ENCODE results near the gene PEF1. TPM values are rescaled to one million over a fixed set of nuclear protein-coding genes. Genes with fewer than 3 reads are reported as not detected.

The PEF1 gene
- total RNA-seq, 1 donor from 2014 or later: 83.4 TPM

DNA sequence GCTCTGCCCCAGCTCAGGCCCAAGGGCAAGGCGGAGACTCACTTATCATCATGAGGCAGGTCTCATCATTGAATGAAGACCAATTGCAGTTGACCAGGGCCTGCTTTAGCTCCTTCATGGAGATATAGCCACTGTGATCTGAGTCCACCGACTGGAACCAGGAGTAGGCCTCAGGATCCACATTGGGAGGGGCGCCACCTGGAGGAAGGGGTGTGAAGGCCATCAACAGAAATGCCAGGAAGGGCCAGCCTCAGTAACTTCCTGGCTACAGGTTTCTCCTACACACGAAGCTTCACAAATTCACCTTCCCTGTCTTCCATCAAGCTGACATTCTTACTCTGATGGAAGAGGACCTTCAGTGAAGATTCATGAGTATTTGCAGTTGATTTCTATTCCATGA lies 11.6 kb downstream of the PEF1 start:
- DNase-seq (ENCODE audit: extremely low read depth, low read depth, low spot score): no peak

DNA sequence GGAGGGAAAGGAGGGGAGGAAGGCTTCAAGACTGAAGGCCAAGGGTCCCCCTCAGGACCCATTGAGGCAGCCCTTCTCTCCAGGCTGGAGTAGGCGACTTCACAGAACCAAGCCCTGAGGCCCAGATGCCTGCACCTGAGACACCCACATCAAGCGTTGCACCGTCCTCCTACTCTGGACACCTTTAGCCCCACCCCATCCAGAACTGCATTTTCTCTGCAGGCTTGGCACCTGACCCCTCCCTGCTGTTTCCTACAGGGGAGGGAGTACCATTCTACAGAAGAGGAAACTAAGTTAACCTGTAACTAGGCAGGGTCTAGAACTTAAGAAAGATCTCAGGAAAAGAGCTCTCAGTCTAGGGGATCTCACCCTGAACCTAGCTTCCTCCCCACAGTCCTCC lies 12.0 kb downstream of the PEF1 start:
- DNase-seq (ENCODE audit: extremely low read depth, low read depth, low spot score): no peak

DNA sequence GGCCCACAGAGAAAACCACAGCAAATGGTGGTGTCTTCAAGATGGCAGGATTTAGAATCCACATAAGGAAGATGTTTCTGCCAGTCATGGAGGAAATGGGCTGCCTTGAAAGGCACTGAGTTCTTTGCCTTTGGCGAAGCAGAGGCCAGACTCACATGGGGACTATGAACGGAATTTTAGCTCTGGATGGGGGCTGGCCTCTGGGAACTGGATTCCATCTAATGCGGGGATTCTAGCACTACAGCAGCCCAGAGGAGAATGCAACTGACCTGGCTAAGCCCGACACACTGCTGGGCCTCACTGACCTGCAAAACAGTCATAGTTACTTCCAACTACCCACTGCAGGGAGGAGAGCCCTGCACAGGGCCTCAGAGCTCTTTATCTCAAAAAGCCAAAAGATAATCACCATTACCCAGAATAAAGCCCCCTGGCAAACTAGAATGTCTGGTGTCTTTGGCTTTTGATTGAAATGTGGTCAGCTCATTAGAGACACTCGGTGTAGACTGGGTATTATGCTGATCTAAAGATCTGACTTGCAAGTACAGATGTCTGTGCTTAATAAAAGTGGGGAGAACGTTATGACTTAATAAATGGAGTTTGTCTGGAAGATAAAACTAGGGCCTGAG lies 15.6 kb downstream of the PEF1 start:
- no peak for DNase-seq (ENCODE audit: extremely low read depth, low read depth, low spot score)

DNA sequence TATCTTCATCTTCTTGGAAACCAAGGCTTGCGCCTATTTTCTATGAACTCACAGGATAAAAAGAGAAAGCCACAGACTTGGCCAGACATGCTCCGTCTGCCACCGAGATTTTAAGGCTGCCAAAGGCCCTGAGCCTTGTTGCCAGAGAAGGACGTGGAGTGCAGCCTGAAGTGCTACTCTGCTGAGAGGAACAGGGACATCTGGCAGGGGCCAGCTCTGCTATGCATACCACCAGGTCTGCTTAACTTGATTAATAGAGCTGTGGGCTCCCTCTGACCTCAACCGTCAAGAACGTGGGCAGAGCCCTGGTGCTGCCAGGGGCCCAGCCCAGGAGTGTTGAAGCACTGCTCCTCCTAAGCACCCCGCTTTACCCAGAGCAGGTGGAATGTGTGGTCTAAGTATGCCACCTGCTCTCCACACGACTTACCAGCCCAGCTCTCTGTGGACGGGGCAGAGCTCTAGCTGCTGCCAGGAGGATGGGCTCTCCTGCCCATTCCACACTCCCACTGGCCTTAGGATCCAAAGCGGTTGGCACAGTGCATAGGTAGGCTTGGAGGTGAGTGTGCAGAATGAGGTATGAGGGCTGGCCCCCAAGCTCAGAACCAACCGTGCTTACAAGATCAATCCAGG lies 16.6 kb downstream of the PEF1 start:
- no peak for DNase-seq (ENCODE audit: extremely low read depth, low read depth, low spot score)

DNA sequence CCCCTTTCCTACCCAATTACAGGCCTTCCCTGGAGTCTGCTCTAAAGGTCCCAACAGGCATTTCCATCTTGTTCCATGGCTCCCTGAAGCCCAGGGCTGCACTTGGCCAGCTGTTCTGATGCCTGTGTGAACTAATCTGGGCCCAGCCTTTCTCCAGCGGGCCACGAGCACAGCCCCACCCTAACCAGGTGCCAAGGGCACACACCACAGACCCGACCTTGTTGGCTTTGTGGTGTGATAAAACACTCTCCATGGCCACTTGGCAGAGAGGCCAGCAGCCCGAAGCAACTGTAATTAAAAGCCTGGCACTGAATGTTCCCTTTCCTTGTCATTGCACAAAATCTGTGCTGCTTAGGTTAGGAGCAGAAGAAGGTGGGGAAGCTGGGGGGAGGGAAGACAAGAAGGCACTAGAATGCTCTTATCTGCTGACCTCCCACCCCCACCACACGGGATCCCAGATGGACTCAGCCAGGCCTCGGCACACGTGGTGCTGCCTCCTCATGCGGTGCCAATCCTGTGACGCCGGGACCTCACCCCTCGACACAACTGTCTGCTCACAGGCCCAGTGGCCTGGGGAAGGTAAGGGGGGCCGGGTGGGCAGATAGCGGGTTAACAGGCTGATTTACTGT lies 17.3 kb downstream of the PEF1 start:
- DNase-seq (ENCODE audit: extremely low read depth, low read depth, low spot score): no peak

DNA sequence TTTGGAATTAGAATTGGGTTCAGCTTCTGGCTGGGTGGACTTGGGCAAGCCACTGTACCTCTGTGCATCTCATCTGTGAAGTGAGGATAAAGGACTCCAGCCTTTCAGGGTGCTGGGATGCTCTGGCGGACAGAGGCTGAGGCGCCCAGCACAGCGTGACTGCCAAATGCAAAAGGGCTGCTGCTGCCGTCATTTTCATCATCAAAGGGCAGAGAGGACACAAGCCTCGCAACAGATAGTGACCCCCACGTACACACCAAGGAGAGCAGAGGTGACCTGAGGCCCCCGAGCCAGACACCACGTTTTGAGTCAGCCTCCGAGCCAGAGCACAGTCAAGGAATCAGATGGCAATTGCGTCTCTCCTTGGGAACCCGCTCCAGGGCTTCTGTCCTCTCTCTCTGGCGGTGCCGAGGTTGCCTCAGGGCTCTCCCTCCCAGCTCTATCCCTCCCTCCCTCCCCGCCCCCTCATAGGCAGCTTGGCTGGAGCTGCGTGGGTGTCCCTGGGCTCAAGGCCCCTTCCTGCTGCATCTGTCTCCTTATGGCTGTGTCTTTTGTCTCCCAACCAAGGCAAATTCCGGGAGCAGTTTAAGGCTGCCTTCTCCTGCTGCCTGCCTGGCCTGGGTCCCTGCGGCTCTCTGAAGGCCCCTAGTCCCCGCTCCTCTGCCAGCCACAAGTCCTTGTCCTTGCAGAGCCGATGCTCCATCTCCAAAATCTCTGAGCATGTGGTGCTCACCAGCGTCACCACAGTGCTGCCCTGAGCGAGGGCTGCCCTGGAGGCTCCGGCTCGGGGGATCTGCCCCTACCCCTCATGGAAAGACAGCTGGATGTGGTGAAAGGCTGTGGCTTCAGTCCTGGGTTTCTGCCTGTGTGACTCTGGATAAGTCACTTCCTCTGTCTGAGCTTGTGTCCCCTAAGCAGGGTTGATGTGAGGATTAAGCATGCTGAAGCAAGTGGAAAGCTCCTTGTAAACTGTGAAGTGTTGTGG lies 18.2 kb downstream of the PEF1 start:
- no peak for DNase-seq (ENCODE audit: extremely low read depth, low read depth, low spot score)

DNA sequence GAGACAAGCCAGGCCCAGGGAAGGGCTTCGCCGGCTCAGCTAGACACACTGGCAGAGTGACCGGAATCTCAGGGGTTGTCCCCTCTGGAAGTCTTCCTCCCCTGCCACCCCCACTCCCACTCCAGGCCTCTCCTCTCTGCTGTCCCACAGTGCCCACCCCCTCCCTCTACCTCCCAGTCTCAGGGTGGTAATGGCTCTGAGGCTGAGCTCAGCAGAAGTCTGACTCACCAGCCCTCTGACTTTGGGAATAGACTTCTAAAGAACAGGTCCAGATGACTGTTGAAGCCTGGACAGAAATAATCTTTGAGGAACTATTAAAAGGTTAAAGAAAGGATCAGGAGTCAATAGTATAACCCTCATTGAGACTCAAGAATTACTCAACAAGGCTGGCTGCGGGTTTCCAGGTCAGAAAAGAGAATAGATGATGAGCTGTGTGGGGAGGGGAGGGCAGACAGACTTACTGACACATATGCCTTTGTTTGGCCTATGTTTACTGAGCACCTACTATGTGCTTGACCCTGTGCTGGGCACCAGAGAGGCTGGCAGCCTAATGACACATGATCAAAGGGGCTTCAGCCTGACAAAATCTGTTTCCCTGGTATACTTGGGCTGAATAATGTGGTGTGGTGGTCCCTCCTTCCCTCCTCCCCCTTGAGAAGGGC lies 19.0 kb downstream of the PEF1 start:
- no peak for DNase-seq (ENCODE audit: extremely low read depth, low read depth, low spot score)

DNA sequence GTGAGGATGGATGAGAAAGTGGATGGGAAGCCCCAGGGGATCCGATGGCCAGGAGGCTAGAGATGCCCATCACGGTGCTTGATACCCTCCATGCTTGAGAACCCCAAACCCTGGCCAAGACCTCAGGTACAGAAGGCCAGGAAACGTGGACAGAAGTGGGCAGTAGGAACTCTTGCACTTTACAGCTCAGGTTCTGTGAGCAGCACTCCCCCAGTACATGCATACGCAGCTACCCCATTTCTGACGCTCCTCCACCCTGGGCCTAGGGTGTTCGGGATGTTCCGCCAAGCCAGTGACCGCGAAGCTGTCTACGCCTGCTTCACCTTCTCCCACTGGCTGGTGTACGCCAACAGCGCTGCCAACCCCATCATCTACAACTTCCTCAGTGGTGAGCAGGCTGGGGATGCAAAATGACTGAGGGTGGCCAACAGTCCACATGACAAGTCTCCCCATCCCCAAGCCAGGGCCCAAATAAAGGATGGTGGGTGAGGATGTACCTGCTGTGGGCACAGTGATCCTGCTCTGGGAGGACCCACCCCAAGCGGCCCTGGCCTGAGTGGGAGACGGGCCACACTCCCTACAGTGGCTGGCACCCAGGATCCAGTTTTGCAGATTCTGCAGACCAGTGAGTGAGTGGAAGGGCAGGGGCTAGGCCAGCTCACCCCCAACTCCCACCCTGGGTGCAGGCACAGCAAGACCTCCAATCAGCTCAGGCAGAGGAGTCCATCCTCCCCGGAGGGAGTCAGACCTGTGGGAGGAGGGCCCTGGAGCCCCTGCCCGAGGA lies 19.8 kb downstream of the PEF1 start:
- DNase-seq (ENCODE audit: extremely low read depth, low read depth, low spot score): no peak

DNA sequence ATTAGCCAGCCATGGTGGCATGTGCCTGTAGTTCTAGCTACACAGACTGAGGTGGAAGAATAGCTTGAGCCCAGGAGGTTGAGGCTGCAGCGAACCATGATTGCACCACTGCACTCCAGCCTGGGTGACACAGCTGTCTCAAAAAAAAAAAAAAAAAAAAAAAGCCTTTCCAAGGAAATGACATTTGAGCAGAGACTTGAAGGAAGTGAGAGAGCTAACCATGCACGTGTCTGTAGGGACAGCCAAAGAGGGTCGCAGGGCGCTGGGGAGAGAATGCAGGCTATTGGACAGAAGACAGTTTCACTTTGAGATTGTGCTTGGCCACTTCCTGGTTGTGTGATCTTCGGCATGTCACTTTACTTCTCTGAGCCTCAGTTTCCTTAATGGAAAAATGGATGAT lies 20.4 kb downstream of the PEF1 start:
- DNase-seq (ENCODE audit: extremely low read depth, low read depth, low spot score): no peak

DNA sequence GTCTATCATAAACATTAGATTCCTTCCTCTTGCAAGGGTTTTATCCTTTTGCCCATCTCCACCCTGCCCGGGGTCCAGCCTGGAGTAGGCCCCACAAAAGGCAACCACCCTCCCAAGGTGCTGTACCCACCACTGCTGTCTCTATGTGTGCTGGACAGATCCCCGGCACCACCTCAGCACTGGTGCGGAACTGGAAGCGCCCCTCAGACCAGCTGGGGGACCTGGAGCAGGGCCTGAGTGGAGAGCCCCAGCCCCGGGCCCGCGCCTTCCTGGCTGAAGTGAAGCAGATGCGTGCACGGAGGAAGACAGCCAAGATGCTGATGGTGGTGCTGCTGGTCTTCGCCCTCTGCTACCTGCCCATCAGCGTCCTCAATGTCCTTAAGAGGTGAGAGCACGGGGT lies 21.3 kb downstream of the PEF1 start:
- no peak for DNase-seq (ENCODE audit: extremely low read depth, low read depth, low spot score)

DNA sequence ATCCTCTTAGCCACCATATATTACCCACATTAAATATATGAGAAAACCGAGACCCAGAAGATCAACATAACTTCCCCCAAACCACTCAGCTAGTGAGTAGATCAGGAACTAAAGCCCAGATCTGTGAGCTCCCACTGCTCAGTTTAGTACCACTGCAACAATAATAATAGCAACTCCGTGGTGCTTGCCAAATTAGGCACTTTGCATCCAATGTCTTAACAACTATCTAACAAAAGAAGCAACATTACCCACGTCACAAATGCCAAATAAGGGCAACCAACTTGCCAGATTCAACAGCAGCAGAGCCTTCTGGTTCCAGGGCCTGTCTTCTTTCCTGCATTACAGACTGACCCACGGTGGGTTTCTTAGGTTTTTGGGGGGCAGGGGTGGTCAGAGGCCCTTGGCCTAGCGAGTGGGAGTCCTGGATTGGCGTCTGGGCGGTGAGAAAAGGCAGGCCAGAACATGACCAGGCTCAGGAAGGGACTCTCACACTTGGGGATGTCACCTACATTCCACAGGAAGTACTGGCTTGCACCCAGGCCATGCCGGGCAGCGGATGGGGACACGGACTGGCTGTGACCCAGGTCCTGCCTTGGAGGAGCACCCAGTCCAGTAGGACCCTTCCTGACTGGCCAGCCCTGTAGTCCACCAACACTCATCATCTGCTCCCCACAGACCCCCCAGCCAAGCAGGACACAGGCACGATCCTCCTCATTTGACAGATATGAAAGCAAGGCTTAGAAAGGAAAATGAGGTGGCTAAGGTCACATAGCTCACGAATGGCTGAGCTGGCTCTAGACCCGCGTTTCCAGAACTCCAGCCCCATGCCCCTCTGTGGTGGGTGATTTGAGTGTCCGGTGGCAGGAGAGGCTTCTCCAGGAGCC lies 22.6 kb downstream of the PEF1 start:
- DNase-seq (ENCODE audit: extremely low read depth, low read depth, low spot score): no peak

DNA sequence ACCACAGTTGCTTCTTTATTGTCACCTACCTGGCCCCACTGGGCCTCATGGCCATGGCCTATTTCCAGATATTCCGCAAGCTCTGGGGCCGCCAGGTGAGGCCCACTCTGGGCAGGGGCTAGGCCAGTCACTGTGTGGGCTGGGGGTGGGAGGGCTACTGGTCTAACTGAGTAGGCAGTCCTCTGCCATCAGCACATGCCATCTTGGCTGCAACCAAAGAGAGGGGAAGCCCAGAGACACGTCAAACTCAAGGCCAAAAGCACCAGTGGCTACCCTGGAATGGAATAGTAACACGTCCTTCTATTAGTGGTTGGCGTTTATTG lies 23.2 kb downstream of the PEF1 start:
- DNase-seq (ENCODE audit: extremely low read depth, low read depth, low spot score): no peak

DNA sequence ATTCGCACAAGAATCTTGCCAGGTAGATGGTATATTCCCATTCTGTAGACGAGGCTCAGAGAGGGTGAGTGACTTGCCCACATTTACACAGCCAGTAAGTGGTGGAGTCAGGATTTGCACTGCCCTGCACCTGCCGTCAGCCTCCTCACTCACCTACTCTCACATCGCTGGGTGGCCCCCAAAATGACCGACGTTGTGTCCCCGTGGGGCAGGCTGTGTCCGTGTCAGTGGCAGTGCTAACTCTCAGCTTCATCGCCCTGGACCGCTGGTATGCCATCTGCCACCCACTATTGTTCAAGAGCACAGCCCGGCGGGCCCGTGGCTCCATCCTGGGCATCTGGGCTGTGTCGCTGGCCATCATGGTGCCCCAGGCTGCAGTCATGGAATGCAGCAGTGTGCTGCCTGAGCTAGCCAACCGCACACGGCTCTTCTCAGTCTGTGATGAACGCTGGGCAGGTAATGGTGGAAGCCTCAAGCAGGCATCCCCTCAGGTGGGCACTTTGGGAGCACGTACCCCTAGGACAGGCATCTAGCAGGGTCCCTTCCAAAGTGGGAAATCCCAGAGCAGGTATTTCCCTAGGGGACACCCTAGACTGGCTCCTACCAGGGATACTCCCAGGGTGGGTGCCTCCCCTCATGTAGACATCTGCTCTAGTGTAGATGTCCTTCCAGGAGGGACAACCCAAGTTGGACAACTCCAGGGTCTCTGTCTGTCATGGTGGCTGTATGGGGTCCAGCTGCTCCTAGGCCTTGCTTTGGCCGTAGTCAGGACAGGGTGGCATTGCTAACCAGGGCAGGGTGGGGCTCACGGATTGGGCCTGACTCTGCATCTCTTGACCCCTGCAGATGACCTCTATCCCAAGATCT lies 23.8 kb downstream of the PEF1 start:
- DNase-seq (ENCODE audit: extremely low read depth, low read depth, low spot score): no peak

DNA sequence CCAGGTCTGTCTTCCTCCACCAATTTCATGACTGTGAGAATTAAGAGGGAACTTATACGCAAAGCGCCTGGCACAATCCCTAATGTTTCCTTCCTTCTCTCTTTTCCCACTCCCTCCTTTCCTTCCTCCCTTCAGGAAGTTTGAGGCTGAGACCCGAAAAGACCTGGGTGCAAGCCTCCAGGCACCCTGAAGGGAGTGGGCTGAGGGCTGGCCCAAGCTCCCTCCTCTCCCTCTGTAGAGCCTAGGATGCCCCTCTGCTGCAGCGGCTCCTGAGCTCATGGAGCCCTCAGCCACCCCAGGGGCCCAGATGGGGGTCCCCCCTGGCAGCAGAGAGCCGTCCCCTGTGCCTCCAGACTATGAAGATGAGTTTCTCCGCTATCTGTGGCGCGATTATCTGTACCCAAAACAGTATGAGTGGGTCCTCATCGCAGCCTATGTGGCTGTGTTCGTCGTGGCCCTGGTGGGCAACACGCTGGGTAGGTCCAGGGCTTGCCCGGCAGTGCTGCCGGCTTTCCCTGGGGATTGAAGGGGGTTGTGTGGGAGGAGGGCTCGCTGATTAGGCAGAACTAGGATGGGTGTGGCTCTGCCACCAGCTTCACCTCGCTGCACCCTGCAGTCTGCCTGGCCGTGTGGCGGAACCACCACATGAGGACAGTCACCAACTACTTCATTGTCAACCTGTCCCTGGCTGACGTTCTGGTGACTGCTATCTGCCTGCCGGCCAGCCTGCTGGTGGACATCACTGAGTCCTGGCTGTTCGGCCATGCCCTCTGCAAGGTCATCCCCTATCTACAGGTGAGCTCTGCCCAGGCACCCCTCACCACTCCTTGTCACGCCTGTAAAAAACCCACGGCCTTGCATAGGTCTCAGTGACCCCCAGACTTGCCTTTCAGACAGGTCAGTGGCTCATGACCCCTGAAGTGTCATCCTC lies 25.5 kb downstream of the PEF1 start:
- DNase-seq (ENCODE audit: extremely low read depth, low read depth, low spot score): no peak

DNA sequence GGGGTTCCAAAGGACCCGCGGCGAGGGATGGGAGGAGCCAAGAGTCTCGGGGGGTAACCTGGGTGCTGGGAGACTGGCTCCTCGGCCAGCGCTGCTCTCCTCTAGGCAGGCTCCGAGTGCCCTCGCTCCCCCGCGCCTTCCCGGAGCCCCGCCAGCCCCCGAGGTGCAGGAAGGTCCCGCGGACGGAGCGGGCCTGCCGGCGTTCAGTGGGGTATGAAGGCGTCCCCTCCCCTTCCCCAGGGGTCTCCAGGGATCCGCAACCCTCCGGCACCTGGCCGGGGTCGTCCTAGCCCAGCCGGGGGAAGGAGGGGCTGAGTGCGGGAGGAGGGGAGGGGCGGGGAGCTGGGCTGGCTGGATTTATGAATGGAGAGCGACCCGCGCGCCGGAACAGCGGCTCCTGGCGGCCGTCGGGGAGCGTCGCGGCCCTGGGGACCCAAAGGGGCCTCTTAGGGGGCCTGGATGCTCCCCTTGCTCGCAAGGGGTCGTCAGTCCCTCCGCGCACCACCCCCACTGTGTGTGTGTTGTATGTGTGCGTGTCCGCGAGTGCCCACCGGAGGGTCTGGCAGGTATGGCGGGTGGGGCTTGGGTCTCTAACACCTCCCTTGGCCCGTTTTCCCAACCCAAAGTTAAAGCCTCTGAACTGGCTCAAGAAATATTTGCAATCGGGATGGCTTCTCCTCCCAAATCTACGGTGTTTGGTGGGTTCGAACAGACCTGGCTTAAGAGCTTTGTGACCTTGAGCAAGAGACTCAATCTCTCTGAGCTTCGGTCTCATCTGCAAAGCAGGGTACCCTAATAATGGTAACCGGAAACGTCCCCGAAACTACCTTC lies 26.5 kb downstream of the PEF1 start:
- no peak for DNase-seq (ENCODE audit: extremely low read depth, low read depth, low spot score)

DNA sequence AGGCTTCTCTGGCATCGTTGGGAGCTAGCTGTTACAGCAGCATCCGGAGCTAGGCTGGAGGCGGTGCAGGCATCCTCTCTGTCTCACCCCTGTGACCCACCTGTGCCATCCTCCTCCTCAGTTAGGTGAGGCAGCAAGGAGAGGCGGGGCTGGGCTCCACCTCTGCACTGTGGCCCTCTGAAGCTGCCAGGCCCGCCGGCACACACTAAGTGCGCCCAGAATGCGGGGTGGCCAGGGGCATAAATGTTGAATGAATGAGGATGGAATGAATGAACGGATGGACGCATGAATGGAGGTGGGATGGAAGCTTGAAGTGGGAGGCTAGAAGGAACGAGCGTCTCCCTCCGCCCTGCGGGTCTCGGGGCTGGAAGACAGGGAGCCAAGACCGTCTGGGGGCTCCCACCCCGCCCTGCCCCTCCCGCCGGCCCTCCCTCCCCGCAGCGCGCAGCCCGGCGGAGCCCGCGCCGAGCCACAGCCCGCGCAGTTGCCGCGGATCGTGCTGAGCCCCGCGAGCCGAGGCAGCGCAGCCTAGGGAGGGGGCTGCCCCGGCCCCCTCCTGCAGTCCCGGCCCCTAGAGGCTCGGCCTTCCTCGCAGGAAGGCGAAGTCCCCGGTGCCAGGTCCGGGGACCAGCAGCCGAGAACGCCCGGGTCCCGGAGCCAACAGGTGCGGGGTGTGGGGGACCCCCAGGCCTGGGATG lies 27.3 kb downstream of the PEF1 start, which contains the start of gene HCRTR1:
Gene HCRTR1 (plus strand): TSS at position 472 of the 698 bp plus-strand sequence. CDS start 1,504 bp downstream, outside the sequence.
- DNase-seq (ENCODE audit: extremely low read depth, low read depth, low spot score): no peak

All from glomerular endothelial cell (primary cell).